ENCODE measurements around the gene KIF22. TPM values are rescaled to one million over a fixed set of nuclear protein-coding genes. Genes with fewer than 3 reads are reported as not detected.

Gene KIF22
- total RNA-seq, 2 experiments from 2014 or later = 129 to 134 TPM

- POLR2A ChIA-PET = interaction anchor here (0.6 to 3.9 kb wide), 8 partner anchors 7 to 187 kb away, joined by 3 to 41 read pairs (median 4); partner anchors contain the start of genes HIRIP3, INO80E, MVP and PAGR1
- CTCF ChIA-PET = interaction anchor here (0.9 to 3.0 kb wide), 6 partner anchors 8 to 109 kb away, joined by 3 to 17 read pairs (median 8); partner anchors contain the start of genes KIF22 and MVP
Measured at GRCh38 chr16:29809031-29809747, 18.6 kb downstream of the KIF22 start.

- CTCF ChIA-PET = interaction anchor here (2.0 to 2.7 kb wide), 2 partner anchors 10 to 109 kb away, joined by 5 to 10 read pairs; partner anchors contain the start of gene MVP
- POLR2A ChIA-PET = no interaction called here
Measured at GRCh38 chr16:29809850-29810698, 19.5 kb downstream of the KIF22 start.

- CTCF ChIA-PET = interaction anchor here (2.0 to 2.7 kb wide), 2 partner anchors 9 to 110 kb away, joined by 5 to 10 read pairs; partner anchors contain the start of gene MVP
Measured at GRCh38 chr16:29810699-29811169, 20.2 kb downstream of the KIF22 start.

GRCh38 chr16:29811170-29811895, 20.8 kb downstream of the KIF22 start:
- POLR2A ChIA-PET = interaction anchor here (0.7 to 1.2 kb wide), 2 partner anchors 11 to 21 kb away, joined by 3 read pairs; partner anchors contain the start of gene KIF22
- CTCF ChIA-PET = interaction anchor here (2.0 to 2.7 kb wide), 2 partner anchors 8 to 111 kb away, joined by 5 to 10 read pairs; partner anchors contain the start of gene MVP

More at GRCh38 chr16:29810699-29811169, 20.2 kb downstream of the KIF22 start:
- POLR2A ChIA-PET = interaction anchor here (0.7 to 1.2 kb wide), 2 partner anchors 11 to 20 kb away, joined by 3 read pairs; partner anchors contain the start of gene KIF22

GRCh38 chr16:29811896-29812665, 21.5 kb downstream of the KIF22 start, which contains the start of gene PRRT2:
Gene PRRT2 (plus strand): TSS chr16:29812193. CDS start chr16:29813055, 862 bp downstream.
- ChIA-PET CTCF (interaction anchor here (1.0 to 2.7 kb wide), 4 partner anchors 8 to 111 kb away, joined by 4 to 10 read pairs (median 6); partner anchors contain the start of gene MVP), POLR2A (interaction anchor here (0.5 to 1.2 kb wide), 2 partner anchors 21 to 1381 kb away, joined by 3 read pairs; partner anchors contain the start of gene KIF22)

- POLR2A ChIA-PET = interaction anchor here (0.5 to 0.9 kb wide), 3 partner anchors 8 to 1380 kb away, joined by 3 to 4 read pairs (median 3); no protein-coding TSS in a partner anchor
Measured at GRCh38 chr16:29812754-29813643, 22.4 kb downstream of the KIF22 start.

GRCh38 chr16:29813644-29814562, 23.4 kb downstream of the KIF22 start:
- CTCF ChIA-PET = no interaction called here
- POLR2A ChIA-PET = interaction anchor here (0.6 to 0.9 kb wide), 3 partner anchors 7 to 10 kb away, joined by 3 to 4 read pairs (median 3); no protein-coding TSS in a partner anchor

More at GRCh38 chr16:29812754-29813643, 22.4 kb downstream of the KIF22 start:
- CTCF ChIA-PET = interaction anchor here (1.0 to 1.4 kb wide), 2 partner anchors 15 to 36 kb away, joined by 4 to 6 read pairs; no protein-coding TSS in a partner anchor

- CTCF ChIA-PET = interaction anchor here (1.5 kb wide), 1 partner anchor 33 kb away, joined by 4 read pairs; no protein-coding TSS in a partner anchor
- POLR2A ChIA-PET = interaction anchor here (0.6 kb wide), 1 partner anchor 11 kb away, joined by 3 read pairs; no protein-coding TSS in a partner anchor
Measured at GRCh38 chr16:29814592-29814991, 24.0 kb downstream of the KIF22 start.

GRCh38 chr16:29815032-29815721, 24.6 kb downstream of the KIF22 start:
- CTCF ChIA-PET = interaction anchor here (0.5 to 3.5 kb wide), 17 partner anchors 8 to 158 kb away, joined by 3 to 20 read pairs (median 3); partner anchors contain the start of genes KIF22, MAZ and TAOK2
- POLR2A ChIA-PET = interaction anchor here (0.6 to 2.3 kb wide), 9 partner anchors 8 to 968 kb away, joined by 3 to 31 read pairs (median 4); partner anchors contain the start of genes KIF22 and MAZ

- ChIA-PET POLR2A (interaction anchor here (0.6 to 2.3 kb wide), 9 partner anchors 8 to 249 kb away, joined by 3 to 31 read pairs (median 4); partner anchors contain the start of genes KIF22 and MAZ), CTCF (interaction anchor here (0.5 to 3.5 kb wide), 21 partner anchors 9 to 157 kb away, joined by 3 to 20 read pairs (median 3); partner anchors contain the start of genes KIF22, MAZ and TAOK2)
Measured at GRCh38 chr16:29815793-29816693, 25.5 kb downstream of the KIF22 start, which contains the start of gene PAGR1. Gene PAGR1 (plus strand): TSS chr16:29816152. CDS start chr16:29816526, 374 bp downstream.

GRCh38 chr16:29816694-29817441, 26.3 kb downstream of the KIF22 start:
- ChIA-PET CTCF (interaction anchor here (0.7 to 3.5 kb wide), 10 partner anchors 8 to 143 kb away, joined by 3 to 20 read pairs (median 3); no protein-coding TSS in a partner anchor), POLR2A (interaction anchor here (0.5 to 6.1 kb wide), 7 partner anchors 9 to 246 kb away, joined by 3 to 41 read pairs (median 7); partner anchors contain the start of gene MAZ)

- ChIA-PET CTCF (interaction anchor here (0.9 to 3.5 kb wide), 6 partner anchors 8 to 138 kb away, joined by 3 to 20 read pairs (median 6); no protein-coding TSS in a partner anchor), POLR2A (interaction anchor here (6.1 kb wide), 1 partner anchor 11 kb away, joined by 41 read pairs; the partner anchor contains the start of gene MAZ)
Measured at GRCh38 chr16:29818082-29818481, 27.5 kb downstream of the KIF22 start.
